Neural progenitor cell (in vitro differentiated cells): ENCODE measurements around the gene GNAS-AS1. TPM values are rescaled to one million over a fixed set of nuclear protein-coding genes. Genes with fewer than 3 reads are reported as not detected.

Source experiments
- DNase-seq: peaks from one replicate; pipeline ENCODE4 v3.0.0-alpha.2; 2016; ENCODE audit warnings: low spot score
- H2AFZ ChIP-seq: fragments of 200-600 bp; sonication (generic); replicated peaks from 2 replicates; pipeline ENCODE4 v1.6.1; 2016; ENCODE audit warnings: antibody characterized with exemption
- H3F3A ChIP-seq: fragments of 200-600 bp; sonication (generic); 2 replicates; pipeline ENCODE4 v1.6.1; 2016; ENCODE audit warnings: antibody characterized with exemption, low read depth
- H3K27ac ChIP-seq: fragments of 200-600 bp; sonication (generic); 2 replicates; pipeline ENCODE4 v1.5.1; 2016; ENCODE audit warnings: mild to moderate bottlenecking
- H3K27me3 ChIP-seq: fragments of 200-600 bp; sonication (generic); 2 replicates; pipeline ENCODE4 v1.6.1; 2016; ENCODE audit warnings: mild to moderate bottlenecking, moderate library complexity
- H3K36me3 ChIP-seq: fragments of 200-600 bp; sonication (generic); 2 replicates; pipeline ENCODE4 v1.5.1; 2016
- H3K4me1 ChIP-seq: fragments of 200-600 bp; sonication (generic); 2 replicates; pipeline ENCODE4 v1.6.1; 2016; ENCODE audit warnings: mixed run types
- H3K4me2 ChIP-seq: fragments of 200-600 bp; sonication (generic); 2 replicates; pipeline ENCODE4 v1.6.1; 2016
- H3K4me3 ChIP-seq: fragments of 200-600 bp; sonication (generic); 2 replicates; pipeline ENCODE4 v1.5.1; 2016
- H3K79me2 ChIP-seq: fragments of 200-600 bp; sonication (generic); 2 replicates; pipeline ENCODE4 v1.6.1; 2016; ENCODE audit warnings: low read depth
- H3K9ac ChIP-seq: fragments of 200-600 bp; sonication (generic); 2 replicates; pipeline ENCODE4 v1.6.1; 2016
- H3K9me3 ChIP-seq: fragments of 200-600 bp; sonication (generic); 2 replicates; pipeline ENCODE4 v1.5.1; 2016; ENCODE audit warnings: low read depth
- H4K20me1 ChIP-seq: fragments of 200-600 bp; sonication (generic); 2 replicates; pipeline ENCODE4 v1.6.1; 2016; ENCODE audit warnings: low read depth
- H3K27ac Mint-ChIP-seq: 3 replicates; pipeline ENCODE4 v1.8.0; 2021; ENCODE audit warnings: mixed read lengths
- H3K27me3 Mint-ChIP-seq: 2 replicates; pipeline ENCODE4 v1.8.0; 2022; ENCODE audit warnings: low read depth, mild to moderate bottlenecking, inconsistent platforms, moderate library complexity, mixed read lengths; ENCODE audit not compliant: insufficient read depth
- H3K36me3 Mint-ChIP-seq: 3 replicates; pipeline ENCODE4 v1.8.0; 2021; ENCODE audit warnings: mixed read lengths
- H3K4me1 Mint-ChIP-seq: 3 replicates; pipeline ENCODE4 v1.8.0; 2021; ENCODE audit warnings: mixed read lengths
- H3K4me3 Mint-ChIP-seq: 3 replicates; pipeline ENCODE4 v1.8.0; 2021; ENCODE audit warnings: mild to moderate bottlenecking, moderate library complexity, mixed read lengths
- H3K9me3 Mint-ChIP-seq: 3 replicates; pipeline ENCODE4 v1.8.0; 2020; ENCODE audit warnings: mixed read lengths
- EZH2 ChIP-seq: fragments of 200-600 bp; sonication (generic); IDR thresholded peaks from 2 replicates; pipeline ENCODE4 v1.6.1; 2017; ENCODE audit warnings: antibody characterized with exemption, mild to moderate bottlenecking, moderate library complexity
- EZH2phosphoT487 ChIP-seq: fragments of 200-600 bp; sonication (generic); IDR thresholded peaks from 2 replicates; pipeline ENCODE4 v1.6.1; 2017; ENCODE audit warnings: antibody characterized with exemption
- total RNA-seq: library from RNA; depleted of rRNA; stranded (reverse); fragments of >200 nt; gene quantifications from 2 replicates; pipeline ENCODE4 v1.2.3, GENCODE V29; 2015; ENCODE audit warnings: low replicate concordance
- TF ChIP-seq, protein P1 (sequence below): fragments of 200-600 bp; sonication (generic); IDR thresholded peaks from 2 replicates; pipeline ENCODE4 v1.5.1; 2017; ENCODE audit warnings: antibody characterized with exemption, mild to moderate bottlenecking

GNAS-AS1 gene
- total RNA-seq, 1 donor from 2014 or later: 5.8 TPM

DNA sequence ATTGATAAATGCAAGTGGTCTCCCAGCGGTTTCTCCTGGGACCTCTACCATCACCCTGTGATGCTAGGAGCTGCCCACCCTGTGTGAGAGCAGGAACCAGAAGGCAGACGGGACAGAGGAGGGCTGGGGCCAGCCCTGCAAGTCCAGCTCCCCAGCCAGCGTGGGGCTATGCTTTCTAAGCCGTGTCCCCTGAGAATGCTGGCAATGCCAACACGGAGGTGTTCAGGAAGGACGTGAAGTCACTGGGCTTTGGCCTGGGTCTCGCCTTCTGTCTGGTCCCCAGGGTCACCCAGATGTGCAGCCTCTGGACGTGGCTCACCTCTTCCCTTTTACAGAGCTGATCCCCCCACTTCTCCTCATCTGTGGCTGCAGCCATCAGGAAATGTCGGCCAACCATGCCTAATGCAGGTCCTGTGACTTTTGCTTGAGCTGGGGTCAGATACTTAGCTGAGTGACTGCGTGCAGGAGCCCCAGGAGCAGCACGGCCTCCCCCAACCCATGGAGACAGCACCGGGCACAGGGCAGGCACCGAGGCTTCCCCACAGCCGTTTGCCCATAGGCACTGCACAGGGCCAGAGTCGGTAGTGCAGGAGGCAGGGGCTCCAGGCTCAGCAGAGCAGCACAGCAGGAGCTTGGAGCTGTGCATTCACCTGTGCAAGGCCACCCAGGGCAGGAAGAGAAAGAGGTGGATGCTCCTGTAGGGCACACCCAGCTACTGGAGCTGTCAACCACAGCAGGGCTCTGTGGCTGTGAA is 66.2 kb downstream of the GNAS-AS1 start:
- TF ChIP-seq, protein P1, sequence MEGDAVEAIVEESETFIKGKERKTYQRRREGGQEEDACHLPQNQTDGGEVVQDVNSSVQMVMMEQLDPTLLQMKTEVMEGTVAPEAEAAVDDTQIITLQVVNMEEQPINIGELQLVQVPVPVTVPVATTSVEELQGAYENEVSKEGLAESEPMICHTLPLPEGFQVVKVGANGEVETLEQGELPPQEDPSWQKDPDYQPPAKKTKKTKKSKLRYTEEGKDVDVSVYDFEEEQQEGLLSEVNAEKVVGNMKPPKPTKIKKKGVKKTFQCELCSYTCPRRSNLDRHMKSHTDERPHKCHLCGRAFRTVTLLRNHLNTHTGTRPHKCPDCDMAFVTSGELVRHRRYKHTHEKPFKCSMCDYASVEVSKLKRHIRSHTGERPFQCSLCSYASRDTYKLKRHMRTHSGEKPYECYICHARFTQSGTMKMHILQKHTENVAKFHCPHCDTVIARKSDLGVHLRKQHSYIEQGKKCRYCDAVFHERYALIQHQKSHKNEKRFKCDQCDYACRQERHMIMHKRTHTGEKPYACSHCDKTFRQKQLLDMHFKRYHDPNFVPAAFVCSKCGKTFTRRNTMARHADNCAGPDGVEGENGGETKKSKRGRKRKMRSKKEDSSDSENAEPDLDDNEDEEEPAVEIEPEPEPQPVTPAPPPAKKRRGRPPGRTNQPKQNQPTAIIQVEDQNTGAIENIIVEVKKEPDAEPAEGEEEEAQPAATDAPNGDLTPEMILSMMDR: no peak
- no peak for TF ChIP-seq EZH2
- TF ChIP-seq EZH2phosphoT487: no peak
- H3K9me3 ChIP-seq: no peaks in the 10 kb centered on the region
- no peak overlapping the region for H3K4me2 ChIP-seq
- Mint-ChIP-seq H3K4me3 (no peak overlapping the region), H3K4me1 (peaks cover 16% of the 10 kb centered on the region), H3K27ac (no peak overlapping the region), H3K27me3 (peaks cover 15% of the 10 kb centered on the region), H3K9me3 (no peaks in the 10 kb centered on the region), H3K36me3 (no peaks in the 10 kb centered on the region)
- H3K4me3 ChIP-seq: no peak overlapping the region
- H3K27me3 ChIP-seq: no peaks in the 10 kb centered on the region
- no peak overlapping the region for H2AFZ ChIP-seq
- no peak overlapping the region for H3K9ac ChIP-seq
- peaks cover 11% of the 10 kb centered on the region for H3K4me1 ChIP-seq
- DNase-seq: no peak
- H3F3A ChIP-seq: peaks cover 3% of the 10 kb centered on the region
- no peaks in the 10 kb centered on the region for H3K36me3 ChIP-seq
- H3K27ac ChIP-seq: no peak overlapping the region
- no peaks in the 10 kb centered on the region for H3K79me2 ChIP-seq
- H4K20me1 ChIP-seq: no peaks in the 10 kb centered on the region

DNA sequence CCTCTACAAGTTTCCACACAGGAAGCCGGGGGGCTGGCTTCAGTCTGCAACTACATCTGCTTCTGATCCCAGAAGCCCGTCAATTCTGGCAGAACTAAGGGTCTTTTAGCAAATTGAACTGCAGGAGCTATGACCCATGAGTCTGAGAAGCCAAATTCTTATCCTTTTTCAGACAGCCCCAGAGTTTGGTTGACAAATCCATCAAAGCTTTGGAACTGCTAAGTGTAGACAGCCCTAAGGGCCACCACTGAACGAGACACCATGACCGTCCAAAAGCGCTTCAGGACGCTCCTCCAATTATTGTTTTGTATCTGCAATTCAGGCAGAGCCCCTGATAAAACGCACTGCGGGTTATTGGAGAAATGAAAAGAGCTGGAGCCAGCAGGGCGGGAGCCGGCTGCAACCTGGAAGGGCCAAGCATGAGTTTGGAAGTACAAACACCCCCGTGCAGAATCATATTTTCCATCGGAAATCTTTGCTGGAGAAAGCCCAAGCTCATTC is 67.1 kb downstream of the GNAS-AS1 start:
- Mint-ChIP-seq H3K4me1 (peaks cover 11% of the 10 kb centered on the region), H3K36me3 (no peaks in the 10 kb centered on the region), H3K27ac (no peak overlapping the region), H3K27me3 (peaks cover 9% of the 10 kb centered on the region), H3K4me3 (no peak overlapping the region), H3K9me3 (no peaks in the 10 kb centered on the region)
- TF ChIP-seq EZH2: no peak
- no peak for TF ChIP-seq EZH2phosphoT487
- TF ChIP-seq, protein P1: no peak
- no peak overlapping the region for H3K4me3 ChIP-seq
- H3K4me1 ChIP-seq: peaks cover 11% of the 10 kb centered on the region
- no peaks in the 10 kb centered on the region for H3K9me3 ChIP-seq
- H3K27ac ChIP-seq: no peak overlapping the region
- H3K79me2 ChIP-seq: no peaks in the 10 kb centered on the region
- no peaks in the 10 kb centered on the region for H3K27me3 ChIP-seq
- no peak for DNase-seq
- H3K9ac ChIP-seq: no peak overlapping the region
- H3K36me3 ChIP-seq: no peaks in the 10 kb centered on the region
- no peak overlapping the region for H3K4me2 ChIP-seq
- peaks cover 3% of the 10 kb centered on the region for H3F3A ChIP-seq
- H4K20me1 ChIP-seq: no peaks in the 10 kb centered on the region
- H2AFZ ChIP-seq: no peak overlapping the region

DNA sequence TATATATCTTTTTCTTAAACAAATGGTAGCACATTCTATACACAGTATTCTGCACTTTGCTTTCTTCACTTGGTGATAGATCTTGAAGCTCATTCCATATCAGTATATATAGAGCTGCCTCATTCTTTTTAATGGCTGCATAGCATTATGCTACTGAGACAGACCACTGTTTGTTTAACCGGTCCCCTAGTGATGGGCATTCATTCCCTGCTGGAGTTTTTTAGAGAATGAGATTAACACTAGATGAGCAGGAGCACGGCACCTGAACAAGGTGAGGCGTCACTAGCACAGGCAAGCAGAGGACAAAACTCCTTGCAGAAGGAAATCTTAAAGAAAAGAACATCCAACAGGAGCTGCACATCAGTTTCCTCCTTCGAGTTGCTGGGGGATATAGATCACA is 69.6 kb downstream of the GNAS-AS1 start:
- peaks cover 3% of the 10 kb centered on the region for H3F3A ChIP-seq
- peaks cover 11% of the 10 kb centered on the region for H3K4me1 ChIP-seq
- H3K4me1 Mint-ChIP-seq: peaks cover 7% of the 10 kb centered on the region
- H3K79me2 ChIP-seq: no peaks in the 10 kb centered on the region
- H3K36me3 Mint-ChIP-seq: no peaks in the 10 kb centered on the region
- H2AFZ ChIP-seq: no peak overlapping the region
- H3K27ac ChIP-seq: no peak overlapping the region
- H3K4me3 Mint-ChIP-seq: no peak overlapping the region
- DNase-seq: no peak
- TF ChIP-seq EZH2 (no peak), EZH2phosphoT487 (no peak)
- TF ChIP-seq, protein P1: no peak
- no peaks in the 10 kb centered on the region for H3K9me3 Mint-ChIP-seq
- no peak overlapping the region for H3K4me3 ChIP-seq
- H3K4me2 ChIP-seq: peak overlapping the region; percentile 48
- no peaks in the 10 kb centered on the region for H3K9me3 ChIP-seq
- no peaks in the 10 kb centered on the region for H4K20me1 ChIP-seq
- H3K9ac ChIP-seq: no peak overlapping the region
- H3K27me3 ChIP-seq: no peaks in the 10 kb centered on the region
- peaks cover 12% of the 10 kb centered on the region for H3K27me3 Mint-ChIP-seq
- H3K27ac Mint-ChIP-seq: no peak overlapping the region
- H3K36me3 ChIP-seq: no peaks in the 10 kb centered on the region
